Psoas muscle (tissue), 8 donors: ENCODE results near the gene PPP6R3. TPM values are rescaled to one million over a fixed set of nuclear protein-coding genes. Genes with fewer than 3 reads are reported as not detected.

Experiments used
- ATAC-seq, 4 donors: fragments of 200-7000 bp; cut with Tn5 transposase; one replicate each; pipeline ENCODE4 v1.9.1; 2020; ENCODE audit warnings: moderate library complexity in 3 of 4, mild to moderate bottlenecking in 2 of 4
- DNase-seq, 2 donors: peaks; one replicate each; pipeline ENCODE4 v3.0.0-alpha.2; 2020
- H3K27ac ChIP-seq: fragments of 200-600 bp; one replicate; pipeline ENCODE4 v1.8.0; 2022
- H3K27me3 ChIP-seq, 3 donors: fragments of 200-600 bp in 1 of 3; one replicate each; pipeline versions ENCODE4 v1.6.1 to v1.8.0; 2013 to 2022; ENCODE audit warnings: low read length in 2 of 3, mild to moderate bottlenecking in 2 of 3, moderate library complexity in 1 of 3; ENCODE audit not compliant: insufficient read depth in 3 of 3
- H3K36me3 ChIP-seq, 2 donors: fragments of 200-600 bp in 1 of 2; one replicate each; pipeline versions ENCODE4 v1.6.1 to v1.8.0; 2013 to 2022; ENCODE audit warnings: low read depth in 1 of 2, mild to moderate bottlenecking in 1 of 2, moderate library complexity in 1 of 2; ENCODE audit not compliant: insufficient read depth in 1 of 2
- H3K4me1 ChIP-seq: fragments of 200-600 bp; one replicate; pipeline ENCODE4 v1.8.0; 2022
- H3K4me3 ChIP-seq: fragments of 200-600 bp; one replicate; pipeline ENCODE4 v1.8.0; 2022; ENCODE audit warnings: mild to moderate bottlenecking
- H3K9me3 ChIP-seq: fragments of 200-600 bp; one replicate; pipeline ENCODE4 v1.8.0; 2022
- WGBS, 3 donors: extraction: QIAGEN DNeasy Blood & Tissue Kit; methylation state at CpG; one replicate each; pipeline versions ENCODE4 v1.1.6 to v1.1.7; 2013; 5-methylcytosine and 5-hydroxymethylcytosine counted together
- intact Hi-C, 2 donors: fragments of 100-400 bp; cut with DNase I; formaldehyde crosslinking; loops; one replicate each; pipeline versions ENCODE4 v1.11.0 to v1.14.2; 2022
- polyA plus RNA-seq, 3 donors: library from polyadenylated mRNA; stranded (reverse); fragments of 200-250 nt; gene quantifications; one replicate each; pipeline ENCODE4 v1.2.3, GENCODE V29; 2013
- total RNA-seq, 4 donors: library from RNA; stranded (reverse); fragmentation: NEBNext Ultra II Directional in 2 of 4; extraction: Animal tissue kit (Norgen Biotek cat#: 25700) in 2 of 4; gene quantifications; one replicate each; pipeline versions ENCODE4 v1.2.1 to v1.2.4, GENCODE V29; 2021 to 2023
- TF ChIP-seq, protein P1 (sequence below): fragments of 200-600 bp; IDR thresholded peaks from one replicate; pipeline ENCODE4 v1.8.0; 2022; ENCODE audit warnings: antibody characterized with exemption
- donor health status: healthy with polysubstance abuse.
- donor health status: DM: no; HTN: no; CAD: no; lungs with moderate emphysema.
- donor health status: Bipolar disorder and iron deficiency.
- donor health status: healthy.
- donor health status: DM: yes; HTN: yes; CAD: no.
- donor health status: DM: no; HTN: no; CAD: no.
- donor health status: DM: no; HTN: no; CAD: no.
- donor health status: DM: yes; HTN: yes; CAD: no.

PPP6R3 gene
- total and polyA plus RNA-seq, 7 donors: 19.7 to 102 (median 58.8) TPM

GRCh38 chr11:68479390-68479789 is 18.8 kb downstream of the PPP6R3 start:
- peaks cover 50% of the 10 kb centered on the region for H3K4me1 ChIP-seq
- H3K27ac ChIP-seq: peak overlapping the region; percentile 36
- intact Hi-C loops: no loop called here
- no peaks in the 10 kb centered on the region for H3K9me3 ChIP-seq
- TF ChIP-seq, protein P1, sequence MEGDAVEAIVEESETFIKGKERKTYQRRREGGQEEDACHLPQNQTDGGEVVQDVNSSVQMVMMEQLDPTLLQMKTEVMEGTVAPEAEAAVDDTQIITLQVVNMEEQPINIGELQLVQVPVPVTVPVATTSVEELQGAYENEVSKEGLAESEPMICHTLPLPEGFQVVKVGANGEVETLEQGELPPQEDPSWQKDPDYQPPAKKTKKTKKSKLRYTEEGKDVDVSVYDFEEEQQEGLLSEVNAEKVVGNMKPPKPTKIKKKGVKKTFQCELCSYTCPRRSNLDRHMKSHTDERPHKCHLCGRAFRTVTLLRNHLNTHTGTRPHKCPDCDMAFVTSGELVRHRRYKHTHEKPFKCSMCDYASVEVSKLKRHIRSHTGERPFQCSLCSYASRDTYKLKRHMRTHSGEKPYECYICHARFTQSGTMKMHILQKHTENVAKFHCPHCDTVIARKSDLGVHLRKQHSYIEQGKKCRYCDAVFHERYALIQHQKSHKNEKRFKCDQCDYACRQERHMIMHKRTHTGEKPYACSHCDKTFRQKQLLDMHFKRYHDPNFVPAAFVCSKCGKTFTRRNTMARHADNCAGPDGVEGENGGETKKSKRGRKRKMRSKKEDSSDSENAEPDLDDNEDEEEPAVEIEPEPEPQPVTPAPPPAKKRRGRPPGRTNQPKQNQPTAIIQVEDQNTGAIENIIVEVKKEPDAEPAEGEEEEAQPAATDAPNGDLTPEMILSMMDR: no peak
- 67 to 83% (median 71%) methylated on average over 3 of the region's 3 CpGs for WGBS, 3 donors
- no peaks in the 10 kb centered on the region for H3K27me3 ChIP-seq
- no peak for DNase-seq
- ATAC-seq: no peak
- H3K36me3 ChIP-seq: no peaks in the 10 kb centered on the region
- no peak overlapping the region for H3K4me3 ChIP-seq

DNA sequence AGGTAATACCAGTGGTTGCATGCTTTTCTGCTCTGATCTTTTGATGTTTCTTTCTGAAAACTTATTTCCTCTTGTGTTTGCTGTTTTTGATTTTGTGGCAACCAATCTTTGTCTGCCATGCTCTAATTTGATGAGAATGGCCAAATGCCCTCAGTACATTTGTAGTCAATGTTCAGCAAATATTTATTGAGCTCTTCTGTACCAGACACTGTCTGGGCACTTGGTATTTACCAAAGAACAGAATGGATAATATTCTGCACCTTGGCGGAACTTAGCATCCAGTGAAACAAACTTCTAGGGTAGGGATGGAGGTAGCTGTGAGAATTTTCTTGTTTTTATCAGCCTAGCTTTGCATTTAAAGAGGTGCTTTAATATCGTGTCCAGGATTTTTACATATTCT is 19.6 kb downstream of the PPP6R3 start:
- ATAC-seq (no peak), DNase-seq (no peak)
- WGBS, 3 donors: 50 to 58% (median 50%) methylated on average over 2 of the region's 2 CpGs
- peak overlapping the region; percentile 68 for H3K27ac ChIP-seq
- H3K27me3 ChIP-seq: no peaks in the 10 kb centered on the region
- no peaks in the 10 kb centered on the region for H3K9me3 ChIP-seq
- H3K4me3 ChIP-seq: no peak overlapping the region
- intact Hi-C loops: no loop called here
- TF ChIP-seq, protein P1: no peak
- H3K36me3 ChIP-seq: no peaks in the 10 kb centered on the region
- peaks cover 50% of the 10 kb centered on the region for H3K4me1 ChIP-seq

- TF ChIP-seq, protein P1: no peak
- Histone ChIP-seq H3K36me3 (no peaks in the 10 kb centered on the region), H3K27ac (peak overlapping the region; percentile 68), H3K27me3 (no peaks in the 10 kb centered on the region), H3K4me3 (no peak overlapping the region), H3K9me3 (no peaks in the 10 kb centered on the region), H3K4me1 (peaks cover 50% of the 10 kb centered on the region)
- DNase-seq: no peak
- 9 to 15% (median 11%) methylated on average over 3 of the region's 3 CpGs for WGBS, 3 donors
- ATAC-seq: peak in 3 of 4 donors; percentile 33 to 57 (median 44)
- intact Hi-C loops: no loop called here
Measured at GRCh38 chr11:68480852-68481510, 20.4 kb downstream of the PPP6R3 start.

DNA sequence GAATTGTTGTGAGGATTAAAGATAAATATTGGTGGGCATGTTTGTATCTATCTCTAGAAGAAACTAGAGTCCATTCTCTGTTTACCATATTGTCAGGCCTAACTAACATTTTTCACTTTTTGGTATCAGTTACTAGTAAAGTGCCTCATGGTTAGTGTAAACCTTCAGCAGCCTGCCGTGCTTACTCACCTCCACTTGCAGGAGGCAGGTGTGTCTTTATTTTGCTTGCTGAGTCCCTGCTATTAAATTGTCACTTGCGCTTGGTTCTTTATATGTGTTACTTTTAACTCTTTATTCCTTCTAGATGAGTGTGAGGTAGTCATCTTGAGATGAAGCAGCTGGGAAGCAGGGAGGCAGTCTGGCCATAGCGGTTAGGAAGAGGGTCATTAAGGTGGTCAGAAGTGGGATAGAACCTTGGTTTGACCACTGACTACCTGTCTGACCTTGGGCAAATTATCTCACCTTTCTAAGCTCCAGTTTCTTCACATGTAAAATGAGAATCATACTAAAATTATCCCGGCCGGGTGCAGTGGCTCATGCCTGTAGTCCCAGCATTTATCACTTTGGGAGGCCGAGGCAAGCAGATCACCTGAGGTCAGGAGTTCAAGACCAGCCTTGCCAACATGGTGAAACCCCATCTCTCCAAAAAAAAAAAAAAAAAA is 21.2 kb downstream of the PPP6R3 start:
- Histone ChIP-seq H3K4me3 (peak overlapping the region; percentile 12), H3K27ac (peak overlapping the region; percentile 68), H3K4me1 (peaks cover 50% of the 10 kb centered on the region), H3K36me3 (no peaks in the 10 kb centered on the region), H3K9me3 (no peaks in the 10 kb centered on the region), H3K27me3 (no peaks in the 10 kb centered on the region)
- no peak for DNase-seq
- ATAC-seq: peak in 3 of 4 donors; percentile 22 to 47 (median 23)
- 34 to 57% (median 48%) methylated on average over 6 of the region's 6 CpGs for WGBS, 3 donors
- intact Hi-C loops: no loop called here
- TF ChIP-seq, protein P1: no peak
